HG03469 (cell line): ENCODE results near the gene GHRHR.

Source experiments
- ATAC-seq: cut with Tn5 transposase; IDR thresholded peaks from one replicate; pipeline ENCODE4 v1.9.1; 2021; ENCODE audit warnings: mild to moderate bottlenecking, moderate library complexity, moderate number of reproducible peaks; ENCODE audit not compliant: unreplicated experiment

Gene GHRHR

GRCh38 chr7:30983914-30984247 is 20.1 kb downstream of the GHRHR start:
- ATAC-seq = no peak

- ATAC-seq = no peak
Observed at GRCh38 chr7:30984359-30985107, 20.8 kb downstream of the GHRHR start.

DNA sequence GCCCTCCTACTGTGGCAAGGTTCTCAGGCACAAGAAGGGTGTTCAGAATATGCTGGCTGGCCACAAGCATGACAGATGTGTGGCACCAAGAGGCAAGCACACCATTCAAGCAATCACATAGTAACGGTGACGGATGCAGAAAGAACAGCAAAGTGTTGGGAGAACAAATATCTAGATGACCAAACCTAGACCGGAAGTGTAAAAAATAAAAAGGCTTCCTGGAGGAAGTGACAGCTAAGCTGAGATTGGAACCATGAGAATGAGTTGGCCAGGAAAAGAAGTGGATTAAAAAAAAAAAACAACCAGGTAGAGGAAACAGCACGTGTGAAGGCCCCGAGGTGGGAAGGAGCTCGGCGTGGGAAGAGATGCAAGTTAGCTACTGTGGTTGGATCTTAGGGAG is 22.0 kb downstream of the GHRHR start:
- no peak for ATAC-seq

DNA sequence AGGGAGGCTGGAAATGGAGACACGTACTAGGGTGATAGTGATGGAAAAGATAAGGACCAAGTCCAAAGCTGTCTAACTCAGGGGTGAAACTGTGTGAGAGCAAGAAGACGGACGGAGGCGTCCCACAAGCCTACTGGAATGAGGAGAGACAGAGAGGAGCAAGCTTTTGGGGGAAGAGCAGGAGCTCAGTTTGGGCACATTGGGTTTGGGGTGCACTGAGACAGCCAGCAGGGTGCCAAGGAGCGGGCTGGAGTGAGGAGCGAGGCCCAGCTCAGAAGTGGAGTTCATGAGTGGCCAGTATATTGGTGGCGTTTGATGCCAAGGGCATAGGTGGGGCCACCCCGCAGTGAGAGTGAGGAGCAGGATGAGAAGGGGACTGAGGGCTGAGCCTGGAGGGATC is 22.6 kb downstream of the GHRHR start:
- no peak for ATAC-seq

DNA sequence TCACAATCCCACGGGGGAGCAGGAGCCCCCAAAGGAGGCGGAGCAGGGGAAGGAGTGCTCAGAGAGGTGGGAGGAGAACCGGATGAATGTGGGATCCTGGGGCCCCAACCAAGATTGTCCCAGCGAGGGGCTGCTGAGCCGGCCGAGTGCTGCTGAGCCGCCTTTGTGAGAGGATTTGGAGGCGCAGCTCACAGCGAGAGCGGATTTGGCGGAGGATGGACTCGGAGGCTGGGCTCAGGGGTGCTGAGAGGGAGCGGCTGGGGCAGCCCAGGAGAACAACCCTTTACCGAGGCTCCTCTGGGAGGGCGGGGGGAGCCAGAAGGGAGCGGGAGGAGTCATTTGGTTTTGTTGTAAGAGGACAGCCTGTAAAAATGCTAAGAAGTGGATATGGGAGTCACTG is 23.0 kb downstream of the GHRHR start:
- ATAC-seq = no peak

DNA sequence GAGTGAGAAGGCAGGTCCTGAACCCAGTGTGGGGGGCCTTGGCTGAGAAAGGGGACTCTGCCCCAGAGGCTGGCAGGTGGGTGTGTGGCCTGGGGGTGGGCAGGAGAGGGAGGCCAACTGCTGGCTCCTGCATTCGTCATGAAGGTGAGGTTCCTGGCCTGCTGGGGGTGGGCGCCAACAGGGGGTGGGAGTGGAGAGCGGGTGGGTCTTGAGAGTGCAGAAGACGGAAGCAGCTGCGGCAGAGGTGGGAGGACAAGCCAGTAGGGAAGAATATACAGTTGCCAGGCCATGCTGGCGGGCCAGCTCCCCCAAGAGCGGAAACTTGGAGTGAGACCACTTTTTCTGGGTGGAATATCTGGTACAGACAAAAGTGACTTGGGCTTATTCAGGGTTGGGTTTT is 23.4 kb downstream of the GHRHR start:
- no peak for ATAC-seq

- ATAC-seq = no peak
Observed at GRCh38 chr7:30987936-30988335, 24.2 kb downstream of the GHRHR start.

DNA sequence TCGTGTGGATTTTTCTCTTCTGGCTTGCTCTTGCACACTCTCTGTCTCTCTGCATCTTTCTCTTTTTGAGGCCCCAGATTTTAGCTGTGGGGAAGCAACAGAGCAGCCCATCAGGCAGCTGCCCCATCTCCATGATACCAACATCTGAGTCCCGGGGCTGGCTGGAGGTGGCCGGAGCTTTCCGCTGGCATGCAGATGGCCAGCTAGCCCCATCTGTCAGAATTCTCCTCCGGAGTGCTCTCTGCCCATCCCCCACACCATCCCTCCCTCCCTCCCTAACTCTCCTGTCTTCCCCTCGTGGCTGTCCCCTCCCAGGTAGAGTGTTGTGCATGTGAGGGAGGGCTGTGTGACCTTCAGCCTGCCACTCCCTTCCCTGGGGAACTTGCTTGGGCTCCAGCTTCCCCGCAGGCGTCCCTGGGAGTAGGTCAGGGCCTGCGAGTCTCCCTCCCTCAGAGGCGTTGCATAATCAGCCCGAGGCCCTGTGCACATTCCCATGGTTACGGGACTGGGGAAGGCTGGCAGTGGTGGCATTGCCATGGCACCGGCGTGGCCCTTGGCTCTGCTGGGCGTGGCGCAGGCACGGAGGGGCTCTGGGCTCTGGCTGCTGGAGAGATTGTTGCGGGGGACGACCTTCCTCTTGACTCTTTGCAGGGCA is 24.7 kb downstream of the GHRHR start:
- no peak for ATAC-seq

GRCh38 chr7:30989008-30989823 is 25.5 kb downstream of the GHRHR start:
- no peak for ATAC-seq

- no peak for ATAC-seq
Observed at GRCh38 chr7:30989824-30990672, 26.3 kb downstream of the GHRHR start.

DNA sequence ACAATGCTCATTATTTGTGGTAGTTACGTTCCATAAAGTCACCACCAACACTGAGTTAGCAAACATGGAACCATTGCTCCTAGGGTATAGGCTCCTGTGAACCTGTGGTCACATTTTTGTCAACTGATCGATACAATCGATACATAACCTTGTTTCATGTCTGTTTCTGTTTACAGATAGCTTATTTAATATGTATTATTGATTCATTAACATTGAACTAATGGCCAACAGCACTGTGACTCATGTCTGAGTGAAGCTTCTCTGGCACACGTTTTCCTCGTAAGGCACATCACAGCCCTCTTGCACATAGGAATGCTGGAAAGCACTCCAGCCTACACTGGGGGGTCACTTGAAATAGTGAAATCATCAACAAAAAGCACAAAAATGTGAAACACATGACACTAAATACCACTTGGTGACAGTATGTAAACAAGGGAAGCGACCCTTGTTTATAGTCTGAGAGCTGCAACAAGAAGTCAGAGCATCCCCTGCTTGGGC is 27.0 kb downstream of the GHRHR start:
- ATAC-seq = no peak

GRCh38 chr7:30992414-30992813 is 28.7 kb downstream of the GHRHR start:
- ATAC-seq = no peak

- no peak for ATAC-seq
Observed at GRCh38 chr7:30994206-30995100, 30.7 kb downstream of the GHRHR start.

- ATAC-seq = no peak
Observed at GRCh38 chr7:30995536-30995935, 31.8 kb downstream of the GHRHR start.

GRCh38 chr7:30996256-30996655 is 32.5 kb downstream of the GHRHR start:
- ATAC-seq = no peak

- no peak for ATAC-seq
Observed at GRCh38 chr7:30996883-30997282, 33.1 kb downstream of the GHRHR start.

GRCh38 chr7:30997316-30997715 is 33.6 kb downstream of the GHRHR start:
- no peak for ATAC-seq

GRCh38 chr7:30998180-30998579 is 34.4 kb downstream of the GHRHR start:
- ATAC-seq = no peak

GRCh38 chr7:31000161-31000693 is 36.5 kb downstream of the GHRHR start:
- ATAC-seq = no peak

- ATAC-seq = no peak
Observed at GRCh38 chr7:31000779-31001178, 37.0 kb downstream of the GHRHR start.
